PC-9 (cell line): Measurements from ENCODE around the gene DNAJB1.

Source experiments
- CTCF ChIP-seq: fragments of 200-600 bp; sonication (generic); conservative IDR thresholded peaks from 2 replicates; pipeline ENCODE4 v1.6.1; 2017; ENCODE audit warnings: mixed run types, antibody characterized with exemption, mild to moderate bottlenecking, moderate library complexity
- EZH2 ChIP-seq: fragments of 200-600 bp; sonication (generic); IDR thresholded peaks from 2 replicates; pipeline ENCODE4 v1.8.0; 2017; ENCODE audit warnings: antibody characterized with exemption, low read depth

DNA sequence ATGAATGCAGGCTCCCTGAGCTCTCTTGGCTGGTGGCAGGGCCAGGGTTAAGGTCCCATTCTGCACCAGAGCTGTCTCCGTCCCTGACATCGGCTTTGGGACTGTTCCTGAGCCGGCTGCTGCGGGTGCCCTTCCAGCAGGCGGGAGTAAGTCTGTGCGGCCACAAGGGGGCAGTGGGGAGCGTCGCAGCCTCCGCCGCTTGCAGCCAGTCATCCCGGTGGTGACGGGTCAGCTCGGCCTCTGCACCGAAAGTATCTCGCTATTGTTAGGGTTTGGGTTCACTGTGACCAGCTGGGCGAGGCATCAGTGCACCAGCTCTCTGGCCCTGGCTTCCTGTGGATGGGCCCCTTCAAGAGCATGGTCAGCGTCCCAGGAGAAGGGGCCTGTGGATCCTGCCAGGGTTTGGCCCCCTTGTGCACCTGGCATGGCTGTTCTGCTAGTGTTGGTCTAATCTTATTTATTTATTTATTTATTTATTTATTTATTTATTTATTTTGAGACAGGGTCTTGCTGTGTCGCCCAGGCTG, 38.5 kb upstream of the DNAJB1 start:
- peak; percentile 97 for TF ChIP-seq CTCF
- no peak for TF ChIP-seq EZH2
